Smooth muscle cell (in vitro differentiated cells): ENCODE measurements around the gene CDH4. TPM values are rescaled to one million over a fixed set of nuclear protein-coding genes. Genes with fewer than 3 reads are reported as not detected.

ENCODE experiments used
- DNase-seq: peaks from one replicate; lab custom pipeline; 2025; ENCODE audit not compliant: unreplicated experiment; lab: John Stamatoyannopoulos, UW
- H2AFZ ChIP-seq: fragments of 200-600 bp; sonication (generic); 2 replicates; pipeline ENCODE4 v1.6.0; 2016; ENCODE audit warnings: antibody characterized with exemption, low read depth, mild to moderate bottlenecking
- H3F3A ChIP-seq: fragments of 200-600 bp; sonication (generic); 2 replicates; pipeline ENCODE4 v1.6.0; 2017; ENCODE audit warnings: antibody characterized with exemption, low read depth
- H3K27ac ChIP-seq: fragments of 200-600 bp; sonication (generic); 2 replicates; pipeline ENCODE4 v1.5.1; 2016; ENCODE audit warnings: low read depth, mild to moderate bottlenecking
- H3K27me3 ChIP-seq: fragments of 200-600 bp; sonication (generic); 2 replicates; pipeline ENCODE4 v1.6.1; 2016; ENCODE audit warnings: low read depth, mild to moderate bottlenecking
- H3K36me3 ChIP-seq: fragments of 200-600 bp; sonication (generic); 2 replicates; pipeline ENCODE4 v1.5.1; 2016; ENCODE audit warnings: low read depth
- H3K4me1 ChIP-seq: fragments of 200-600 bp; sonication (generic); 2 replicates; pipeline ENCODE4 v1.5.1; 2016; ENCODE audit warnings: low read depth
- H3K4me2 ChIP-seq: fragments of 200-600 bp; sonication (generic); 2 replicates; pipeline ENCODE4 v1.6.0; 2016; ENCODE audit warnings: mild to moderate bottlenecking
- H3K4me3 ChIP-seq: fragments of 200-600 bp; sonication (generic); 2 replicates; pipeline ENCODE4 v1.5.1; 2016; ENCODE audit warnings: mild to moderate bottlenecking
- H3K79me2 ChIP-seq: fragments of 200-600 bp; sonication (generic); 2 replicates; pipeline ENCODE4 v1.6.0; 2016; ENCODE audit warnings: low read depth, mild to moderate bottlenecking
- H3K9ac ChIP-seq: fragments of 200-600 bp; sonication (generic); 2 replicates; pipeline ENCODE4 v1.6.0; 2016; ENCODE audit warnings: low read depth
- H3K9me3 ChIP-seq: fragments of 200-600 bp; sonication (generic); replicated peaks from 2 replicates; pipeline ENCODE4 v1.5.1; 2016; ENCODE audit warnings: low read depth
- H4K20me1 ChIP-seq: fragments of 200-600 bp; sonication (generic); 2 replicates; pipeline ENCODE4 v1.6.0; 2016; ENCODE audit warnings: low read depth
- CTCF ChIP-seq: fragments of 200-600 bp; sonication (generic); IDR thresholded peaks from 2 replicates; pipeline ENCODE4 v1.5.1; 2017; ENCODE audit warnings: borderline replicate concordance, mild to moderate bottlenecking, antibody characterized with exemption; ENCODE audit not compliant: insufficient read depth, poor library complexity, severe bottlenecking
- WGBS: methylation state at CpG from one replicate; pipeline ENCODE4 v1.1.7; 2016; ENCODE audit warnings: low lambda C conversion rate; 5-methylcytosine and 5-hydroxymethylcytosine counted together
- polyA plus RNA-seq: library from polyadenylated mRNA; unstranded; fragments of >200 nt; fragmentation: Nextera tagmentation; extraction: Ambion mirVana; gene quantifications from 2 replicates; pipeline ENCODE4 v1.2.1, GENCODE V29; 2016
- total RNA-seq: library from RNA; depleted of rRNA; stranded (reverse); fragments of >200 nt; gene quantifications from 2 replicates; pipeline ENCODE4 v1.2.3, GENCODE V29; 2014

Gene CDH4
- total and polyA plus RNA-seq, 2 experiments from 2014 or later: 0.03 to 0.04 TPM

GRCh38 chr20:61754976-61755778 is 503.1 kb downstream of the CDH4 start:
- Histone ChIP-seq H3K9me3 (no peaks in the 10 kb centered on the region), H3K4me3 (no peak overlapping the region), H4K20me1 (no peaks in the 10 kb centered on the region), H3K36me3 (no peaks in the 10 kb centered on the region), H3K4me2 (no peak overlapping the region), H2AFZ (no peak overlapping the region), H3F3A (no peaks in the 10 kb centered on the region), H3K27me3 (no peaks in the 10 kb centered on the region), H3K4me1 (peaks cover 9% of the 10 kb centered on the region), H3K9ac (no peak overlapping the region), H3K27ac (no peak overlapping the region), H3K79me2 (no peaks in the 10 kb centered on the region)
- 83% methylated on average over 12 of the region's 12 CpGs for WGBS
- no peak for DNase-seq
- no peak for TF ChIP-seq CTCF

- H3K4me2 ChIP-seq: no peak overlapping the region
- H3K4me1 ChIP-seq: peaks cover 9% of the 10 kb centered on the region
- H4K20me1 ChIP-seq: no peaks in the 10 kb centered on the region
- H3K9me3 ChIP-seq: no peaks in the 10 kb centered on the region
- no peak overlapping the region for H2AFZ ChIP-seq
- H3K4me3 ChIP-seq: no peak overlapping the region
- no peaks in the 10 kb centered on the region for H3K27me3 ChIP-seq
- no peaks in the 10 kb centered on the region for H3F3A ChIP-seq
- TF ChIP-seq CTCF: no peak
- WGBS: 66% methylated on average over 15 of the region's 15 CpGs
- H3K36me3 ChIP-seq: no peaks in the 10 kb centered on the region
- no peak overlapping the region for H3K9ac ChIP-seq
- no peak overlapping the region for H3K27ac ChIP-seq
- no peak for DNase-seq
- H3K79me2 ChIP-seq: no peaks in the 10 kb centered on the region
Observed at GRCh38 chr20:61755971-61756845, 504.1 kb downstream of the CDH4 start.

GRCh38 chr20:61756966-61757677 is 505.1 kb downstream of the CDH4 start:
- no peak overlapping the region for H3K4me3 ChIP-seq
- TF ChIP-seq CTCF: no peak
- H3K27me3 ChIP-seq: no peaks in the 10 kb centered on the region
- WGBS: 92% methylated on average over 18 of the region's 18 CpGs
- H3K27ac ChIP-seq: no peak overlapping the region
- H3K9me3 ChIP-seq: no peaks in the 10 kb centered on the region
- H3K79me2 ChIP-seq: no peaks in the 10 kb centered on the region
- H3K36me3 ChIP-seq: no peaks in the 10 kb centered on the region
- peaks cover 9% of the 10 kb centered on the region for H3K4me1 ChIP-seq
- no peaks in the 10 kb centered on the region for H3F3A ChIP-seq
- no peak overlapping the region for H3K9ac ChIP-seq
- H4K20me1 ChIP-seq: no peaks in the 10 kb centered on the region
- no peak overlapping the region for H2AFZ ChIP-seq
- H3K4me2 ChIP-seq: no peak overlapping the region
- no peak for DNase-seq
